ENCODE results near the gene CRYBA1. TPM values are rescaled to one million over a fixed set of nuclear protein-coding genes. Genes with fewer than 3 reads are reported as not detected.

CRYBA1 gene
- total and polyA plus RNA-seq, 2 donors: not detected

GRCh38 chr17:29278692-29279091 is 32.0 kb downstream of the CRYBA1 start:
- no peak for DNase-seq (ENCODE audit: extremely low spot score)
- H3K36me3 ChIP-seq (ENCODE audit: insufficient read depth): peaks cover 2% of the 10 kb centered on the region
- peaks cover 2% of the 10 kb centered on the region for H3K4me1 ChIP-seq (ENCODE audit: insufficient read depth)
- H3K4me3 ChIP-seq (ENCODE audit: low read depth, low read length): no peak overlapping the region
- H3K27ac ChIP-seq (ENCODE audit: low read depth): no peak overlapping the region

- Histone ChIP-seq H3K27ac (ENCODE audit: low read depth) (no peak overlapping the region), H3K36me3 (ENCODE audit: insufficient read depth) (peaks cover 2% of the 10 kb centered on the region), H3K4me1 (ENCODE audit: insufficient read depth) (peaks cover 2% of the 10 kb centered on the region), H3K4me3 (ENCODE audit: low read depth, low read length) (no peak overlapping the region)
- WGBS: 95% methylated on average over 5 of the region's 5 CpGs
- DNase-seq (ENCODE audit: extremely low spot score): no peak
These were observed 32.9 kb downstream of the CRYBA1 start for GRCh38 chr17:29279397-29280070.

GRCh38 chr17:29283496-29283895 is 36.8 kb downstream of the CRYBA1 start:
- H3K4me1 ChIP-seq (ENCODE audit: insufficient read depth): no peaks in the 10 kb centered on the region
- H3K4me3 ChIP-seq (ENCODE audit: low read depth, low read length): no peak overlapping the region
- H3K27ac ChIP-seq (ENCODE audit: low read depth): no peak overlapping the region

GRCh38 chr17:29283961-29284360 is 37.3 kb downstream of the CRYBA1 start:
- H3K36me3 ChIP-seq (ENCODE audit: insufficient read depth): peaks cover 2% of the 10 kb centered on the region

More at GRCh38 chr17:29283496-29283895, 36.8 kb downstream of the CRYBA1 start:
- peaks cover 2% of the 10 kb centered on the region for H3K36me3 ChIP-seq (ENCODE audit: insufficient read depth)
- DNase-seq (ENCODE audit: extremely low spot score): no peak
- WGBS: 60% methylated on average over 5 of the region's 5 CpGs

GRCh38 chr17:29289852-29290251 is 43.2 kb downstream of the CRYBA1 start:
- 93% methylated on average over 9 of the region's 9 CpGs for WGBS
- no peaks in the 10 kb centered on the region for H3K36me3 ChIP-seq (ENCODE audit: insufficient read depth)
- H3K4me3 ChIP-seq (ENCODE audit: low read depth, low read length): no peak overlapping the region
- peaks cover 3% of the 10 kb centered on the region for H3K4me1 ChIP-seq (ENCODE audit: insufficient read depth)
- no peak overlapping the region for H3K27ac ChIP-seq (ENCODE audit: low read depth)
- no peak for DNase-seq (ENCODE audit: extremely low spot score)

More at GRCh38 chr17:29283961-29284360, 37.3 kb downstream of the CRYBA1 start:
- Histone ChIP-seq H3K27ac (ENCODE audit: low read depth) (no peak overlapping the region), H3K4me1 (ENCODE audit: insufficient read depth) (peaks cover 3% of the 10 kb centered on the region), H3K4me3 (ENCODE audit: low read depth, low read length) (no peak overlapping the region)
- DNase-seq (ENCODE audit: extremely low spot score): no peak
- whole genome bisulfite sequencing: 49% methylated on average over 2 of the region's 2 CpGs

- H3K27ac ChIP-seq (ENCODE audit: low read depth): peak overlapping the region; percentile 59
- 11% methylated on average over 5 of the region's 5 CpGs for WGBS
- H3K36me3 ChIP-seq (ENCODE audit: insufficient read depth): no peaks in the 10 kb centered on the region
- peaks cover 3% of the 10 kb centered on the region for H3K4me1 ChIP-seq (ENCODE audit: insufficient read depth)
- DNase-seq (ENCODE audit: extremely low spot score): peak; percentile 40
- no peak overlapping the region for H3K4me3 ChIP-seq (ENCODE audit: low read depth, low read length)
These were observed 44.6 kb downstream of the CRYBA1 start for GRCh38 chr17:29291163-29291752.

GRCh38 chr17:29292071-29292991 is 45.7 kb downstream of the CRYBA1 start:
- H3K4me3 ChIP-seq (ENCODE audit: low read depth, low read length): peak overlapping the region; percentile 95
- WGBS: under 1% methylated on average over 76 of the region's 77 CpGs
- H3K27ac ChIP-seq (ENCODE audit: low read depth): peak overlapping the region; percentile 96
- peaks cover 3% of the 10 kb centered on the region for H3K4me1 ChIP-seq (ENCODE audit: insufficient read depth)
- DNase-seq (ENCODE audit: extremely low spot score): peak; percentile 14
- H3K36me3 ChIP-seq (ENCODE audit: insufficient read depth): no peaks in the 10 kb centered on the region

GRCh38 chr17:29292992-29293889 is 46.6 kb downstream of the CRYBA1 start:
- peak overlapping the region; percentile 95 for H3K4me3 ChIP-seq (ENCODE audit: low read depth, low read length)
- peaks cover 3% of the 10 kb centered on the region for H3K4me1 ChIP-seq (ENCODE audit: insufficient read depth)
- H3K27ac ChIP-seq (ENCODE audit: low read depth): peak overlapping the region; percentile 96
- WGBS: under 1% methylated on average over 54 of the region's 54 CpGs
- peak; percentile 36 for DNase-seq (ENCODE audit: extremely low spot score)
- H3K36me3 ChIP-seq (ENCODE audit: insufficient read depth): no peaks in the 10 kb centered on the region

- H3K27ac ChIP-seq (ENCODE audit: low read depth): peak within 1 kb of the TSS; percentile 96
- peak within 1 kb of the TSS; percentile 95 for H3K4me3 ChIP-seq (ENCODE audit: low read depth, low read length)
- H3K36me3 ChIP-seq (ENCODE audit: insufficient read depth): no peaks in the 10 kb centered on the region
- no peaks in the 10 kb centered on the region for H3K4me1 ChIP-seq (ENCODE audit: insufficient read depth)
- under 1% methylated on average over 31 of the region's 31 CpGs for WGBS
- DNase-seq (ENCODE audit: extremely low spot score): peak; percentile 98
These were observed 47.4 kb downstream of the CRYBA1 start, which contains the start of gene NUFIP2 for GRCh38 chr17:29293890-29294579. Gene NUFIP2 (minus strand): TSS chr17:29294148. CDS start chr17:29294059, 89 bp downstream.

GRCh38 chr17:29294580-29294900 is 47.9 kb downstream of the CRYBA1 start:
- H3K4me1 ChIP-seq (ENCODE audit: insufficient read depth): no peaks in the 10 kb centered on the region
- peak overlapping the region; percentile 44 for H3K4me3 ChIP-seq (ENCODE audit: low read depth, low read length)
- peak overlapping the region; percentile 87 for H3K27ac ChIP-seq (ENCODE audit: low read depth)
- WGBS: 1% methylated on average over 2 of the region's 2 CpGs
- no peak for DNase-seq (ENCODE audit: extremely low spot score)
- no peaks in the 10 kb centered on the region for H3K36me3 ChIP-seq (ENCODE audit: insufficient read depth)

- 90% methylated on average over 3 of the region's 3 CpGs for WGBS
- no peak overlapping the region for H3K27ac ChIP-seq (ENCODE audit: low read depth)
- no peaks in the 10 kb centered on the region for H3K4me1 ChIP-seq (ENCODE audit: insufficient read depth)
These were observed 48.8 kb downstream of the CRYBA1 start for GRCh38 chr17:29295420-29295819.

GRCh38 chr17:29299031-29299430 is 52.4 kb downstream of the CRYBA1 start:
- 89% methylated on average over 2 of the region's 2 CpGs for WGBS
- Histone ChIP-seq H3K4me3 (ENCODE audit: low read depth, low read length) (no peak overlapping the region), H3K36me3 (ENCODE audit: insufficient read depth) (no peaks in the 10 kb centered on the region), H3K4me1 (ENCODE audit: insufficient read depth) (no peaks in the 10 kb centered on the region), H3K27ac (ENCODE audit: low read depth) (no peak overlapping the region)
- no peak for DNase-seq (ENCODE audit: extremely low spot score)

More at GRCh38 chr17:29295420-29295819, 48.8 kb downstream of the CRYBA1 start:
- H3K36me3 ChIP-seq (ENCODE audit: insufficient read depth): no peaks in the 10 kb centered on the region
- DNase-seq (ENCODE audit: extremely low spot score): no peak
- H3K4me3 ChIP-seq (ENCODE audit: low read depth, low read length): no peak overlapping the region

All from urinary bladder (tissue), 4 donors.